HG03103 (cell line): ENCODE measurements around the gene ATG4B.
A peak's percentile ranks its signal among the peaks of the same experiment; 100 is the strongest.
"Not testable (repeated sequence)": the region's sequence is repeated elsewhere in the genome, so short reads cannot be mapped to it uniquely, and the experiment has no call there.

Experiments used
- ATAC-seq: cut with Tn5 transposase; IDR thresholded peaks from one replicate; pipeline ENCODE4 v1.9.1; 2021; ENCODE audit warnings: low read depth; ENCODE audit not compliant: unreplicated experiment

The ATG4B gene

DNA sequence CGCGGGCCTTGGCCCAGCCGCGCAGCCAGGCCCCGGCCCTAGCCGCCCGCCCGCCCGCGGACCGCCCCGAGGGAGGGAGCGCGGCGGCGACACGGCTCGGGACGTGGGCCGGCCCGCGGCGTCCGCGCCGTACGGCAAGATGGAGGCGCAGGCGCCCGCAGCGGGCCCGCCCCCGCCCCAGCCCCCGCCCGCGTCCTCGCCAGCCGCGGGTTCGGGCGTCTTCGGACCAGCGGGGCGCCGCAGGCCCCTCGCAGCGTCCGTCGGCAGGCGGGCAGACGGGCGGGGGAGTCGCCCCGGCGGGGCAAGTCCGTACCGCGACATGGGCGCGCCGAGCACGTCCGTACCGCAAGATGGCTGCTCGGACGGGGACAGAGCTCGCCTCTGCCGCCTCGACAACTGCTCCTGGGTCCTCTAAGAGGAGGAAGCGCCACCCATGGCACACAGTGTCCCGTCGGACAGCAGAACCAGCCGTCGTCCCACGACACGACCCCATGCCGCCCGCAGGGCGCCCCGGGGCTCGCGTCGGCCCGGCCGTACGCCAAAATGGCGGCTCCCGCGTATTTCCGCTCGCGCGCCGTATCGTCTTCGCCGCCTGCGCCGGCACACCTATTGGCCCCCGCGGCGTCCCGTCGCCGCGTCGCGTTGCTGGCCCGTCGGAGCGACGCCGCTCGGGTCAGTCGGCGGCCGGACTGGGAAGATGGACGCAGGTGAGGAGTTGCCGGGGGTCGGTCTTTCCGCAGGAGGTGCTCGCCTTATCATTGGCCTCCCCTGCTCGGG, at the start of gene ATG4B, which contains the start of gene THAP4:
Gene ATG4B (plus strand): TSS at position 676 of the 777 bp plus-strand sequence. CDS start 22 bp downstream, at position 698.
Gene THAP4 (minus strand): TSS at position 141 of the 777 bp plus-strand sequence. CDS start 141 bp downstream, outside the sequence.
- peak; percentile 53 for ATAC-seq

GRCh38 chr2:241589863-241590262, 47.6 kb upstream of the ATG4B start:
- ATAC-seq = not testable (repeated sequence)

DNA sequence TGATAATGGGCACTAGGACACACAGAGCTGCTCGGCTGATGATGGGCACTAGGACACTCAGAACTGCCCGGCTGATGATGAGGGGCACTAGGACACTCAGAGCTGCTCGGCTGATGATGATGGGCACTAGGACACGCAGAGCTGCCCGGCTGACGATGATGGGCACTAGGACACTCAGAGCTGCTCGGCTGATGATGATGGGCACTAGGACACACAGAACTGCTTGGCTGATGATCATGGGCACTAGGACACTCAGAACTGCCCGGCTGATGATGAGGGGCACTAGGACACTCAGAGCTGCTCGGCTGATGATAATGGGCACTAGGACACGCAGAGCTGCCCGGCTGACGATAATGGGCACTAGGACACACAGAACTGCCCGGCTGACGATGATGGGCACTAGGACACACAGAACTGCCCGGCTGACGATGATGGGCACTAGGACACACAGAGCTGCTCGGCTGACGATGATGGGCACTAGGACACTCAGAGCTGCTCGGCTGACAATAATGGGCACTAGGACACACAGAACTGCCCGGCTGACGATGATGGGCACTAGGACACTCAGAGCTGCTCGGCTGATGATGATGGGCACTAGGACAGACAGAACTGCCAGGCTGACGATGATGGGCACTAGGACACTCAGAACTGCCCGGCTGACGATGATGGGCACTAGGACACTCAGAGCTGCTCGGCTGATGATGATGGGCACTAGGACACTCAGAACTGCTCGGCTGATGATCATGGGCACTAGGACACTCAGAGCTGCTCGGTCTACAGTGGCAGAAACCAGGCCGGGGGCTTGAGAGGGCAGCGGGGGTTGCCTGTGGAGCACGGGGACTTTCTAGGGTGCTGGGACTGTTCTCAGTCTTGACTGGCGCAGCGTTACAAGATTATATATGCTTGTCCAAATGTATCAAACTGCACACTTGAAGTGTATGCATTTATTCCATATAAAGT, 46.7 kb upstream of the ATG4B start:
- not testable (repeated sequence) for ATAC-seq

- ATAC-seq = no peak
Measured at GRCh38 chr2:241592126-241592845, 45.2 kb upstream of the ATG4B start.

DNA sequence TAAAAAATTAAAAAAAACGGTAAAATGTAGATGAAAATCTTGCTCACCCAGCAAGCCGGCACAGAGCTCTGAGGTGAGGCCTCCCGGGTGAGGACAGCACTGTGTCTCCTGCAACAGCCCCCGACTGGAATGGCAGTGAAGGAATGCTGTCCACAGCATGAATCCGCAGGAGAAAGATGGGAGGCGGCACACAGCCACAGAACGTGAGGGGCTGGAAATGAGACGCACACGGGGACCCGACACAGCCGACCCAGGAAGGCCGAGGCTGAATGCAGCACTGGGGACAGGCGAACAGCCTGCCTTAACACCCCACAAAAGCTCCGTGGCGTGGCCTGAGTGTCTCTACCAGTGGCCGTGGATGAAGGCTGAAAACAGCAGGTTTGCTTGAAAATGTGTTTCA, 44.2 kb upstream of the ATG4B start:
- ATAC-seq = no peak

DNA sequence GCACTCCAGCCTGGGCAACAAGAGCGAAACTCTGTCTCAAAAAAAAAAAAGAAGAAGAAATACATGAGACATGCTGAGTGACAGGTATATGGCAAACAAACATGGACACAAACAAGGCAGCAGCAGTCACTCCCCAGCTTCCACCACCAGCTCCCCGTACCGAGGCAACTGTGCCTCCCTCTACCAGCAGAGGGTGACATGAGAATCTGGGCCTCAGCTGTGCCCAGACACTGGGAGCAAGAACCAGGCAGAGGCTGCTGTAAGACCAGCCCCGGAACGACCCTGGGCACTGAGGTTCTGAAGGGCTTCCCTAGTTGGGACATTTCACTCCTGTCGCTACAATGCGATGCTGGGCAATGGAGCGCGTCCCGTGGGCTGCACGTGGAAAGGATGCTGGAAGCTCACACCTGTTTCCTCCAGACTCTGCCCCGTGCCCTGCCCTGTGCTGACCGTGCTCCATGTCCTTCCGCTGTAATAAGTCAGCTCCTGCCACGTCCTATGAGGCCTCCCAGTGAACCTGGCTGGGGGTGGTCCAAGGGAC, 41.8 kb upstream of the ATG4B start:
- ATAC-seq = no peak

- ATAC-seq = no peak
Measured at GRCh38 chr2:241597561-241597960, 39.9 kb upstream of the ATG4B start.

DNA sequence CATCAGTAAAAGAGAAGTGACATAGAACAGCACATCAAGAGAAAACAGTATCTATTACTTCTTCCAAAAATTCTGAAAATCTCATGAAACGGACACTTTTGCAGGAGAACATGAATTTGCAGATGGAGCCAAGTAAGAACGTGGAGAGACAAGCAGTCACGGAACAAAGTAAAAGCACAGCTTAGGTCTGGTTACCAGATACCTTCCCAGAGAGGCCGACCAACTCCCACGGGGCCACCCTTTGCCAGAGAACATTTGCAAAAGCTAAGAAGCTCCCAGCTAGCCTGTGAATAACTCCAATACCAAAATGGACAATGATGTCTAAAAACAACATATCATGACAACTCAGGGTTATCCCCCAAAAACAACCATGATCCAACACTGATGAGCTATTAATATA, 39.4 kb upstream of the ATG4B start:
- ATAC-seq = no peak

DNA sequence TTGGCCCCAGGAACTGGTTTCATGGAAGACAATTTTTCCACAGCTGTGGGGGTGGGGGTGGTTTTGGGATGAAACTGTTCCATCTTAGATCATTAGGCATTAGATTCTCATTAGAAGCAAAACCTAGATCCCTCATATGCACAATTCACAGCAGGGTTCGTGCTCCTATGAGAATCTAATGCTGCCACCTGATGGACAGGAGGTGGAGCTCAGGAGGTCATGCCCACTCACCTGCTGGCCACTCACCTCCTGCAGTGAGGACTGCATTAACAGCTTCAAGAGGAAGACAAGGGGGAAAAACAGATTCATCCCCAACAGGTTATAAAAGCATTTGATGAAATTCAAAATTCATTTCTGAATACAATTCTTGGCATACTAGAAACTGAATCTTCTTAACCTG, 39.0 kb upstream of the ATG4B start:
- no peak for ATAC-seq

DNA sequence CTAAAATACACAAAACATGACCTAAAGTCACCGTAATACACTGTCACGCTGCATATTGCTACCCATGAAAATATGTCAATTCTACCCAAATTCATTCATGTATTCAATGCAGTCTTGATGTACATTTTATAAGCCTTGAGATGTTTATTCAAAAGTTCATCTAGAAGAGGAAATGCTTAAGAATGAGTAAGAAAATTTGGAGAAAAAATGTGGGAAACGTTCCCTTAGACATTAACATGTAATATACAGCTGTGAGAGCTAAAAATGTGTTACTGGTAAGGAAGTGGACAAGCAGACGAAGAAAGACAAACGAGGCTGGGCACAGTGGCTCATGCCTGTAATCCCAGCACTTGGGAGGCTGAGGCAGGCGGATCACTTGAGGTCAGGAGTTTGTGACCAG, 37.9 kb upstream of the ATG4B start:
- ATAC-seq = no peak

GRCh38 chr2:241601841-241602240, 35.7 kb upstream of the ATG4B start:
- ATAC-seq = no peak

DNA sequence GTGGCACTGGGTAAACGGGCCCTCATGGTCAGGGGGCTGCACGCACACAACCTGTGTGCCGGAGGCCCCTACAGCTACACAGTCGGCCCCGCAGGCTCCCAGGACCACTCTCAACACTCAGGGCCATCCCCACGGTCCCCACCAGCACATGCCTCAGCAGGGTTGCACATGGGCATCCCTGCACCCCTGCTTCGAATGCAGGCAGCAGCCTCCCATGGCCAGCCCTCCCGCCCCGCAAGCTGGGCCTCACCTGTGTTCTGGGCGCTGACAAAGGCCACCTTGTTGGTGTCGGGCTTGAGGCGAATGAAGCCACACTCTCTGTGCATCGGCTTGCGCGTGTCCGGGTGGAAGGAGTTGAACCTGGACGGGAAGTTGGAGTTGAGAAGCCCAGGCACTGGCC, 34.8 kb upstream of the ATG4B start:
- ATAC-seq = no peak

DNA sequence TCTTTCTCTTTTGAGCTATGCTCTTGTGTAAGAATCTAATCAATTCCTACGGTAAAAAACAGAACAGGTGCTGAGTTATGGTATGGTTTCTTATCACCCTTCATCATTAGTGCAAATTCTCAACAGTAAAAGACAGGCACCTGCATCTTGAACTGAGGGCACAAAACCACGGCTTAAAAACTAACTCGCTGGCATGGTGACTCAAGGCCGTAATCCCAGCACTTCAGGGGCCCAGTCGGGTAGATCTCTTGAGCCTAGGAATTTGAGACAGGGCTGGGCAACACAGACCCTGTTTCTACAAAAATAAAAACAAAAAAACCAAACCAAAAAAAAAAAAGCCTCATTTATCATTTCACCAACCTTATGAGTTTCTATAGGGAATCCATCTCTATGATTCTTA, 33.8 kb upstream of the ATG4B start:
- ATAC-seq = no peak

GRCh38 chr2:241606186-241606585, 31.3 kb upstream of the ATG4B start:
- no peak for ATAC-seq

DNA sequence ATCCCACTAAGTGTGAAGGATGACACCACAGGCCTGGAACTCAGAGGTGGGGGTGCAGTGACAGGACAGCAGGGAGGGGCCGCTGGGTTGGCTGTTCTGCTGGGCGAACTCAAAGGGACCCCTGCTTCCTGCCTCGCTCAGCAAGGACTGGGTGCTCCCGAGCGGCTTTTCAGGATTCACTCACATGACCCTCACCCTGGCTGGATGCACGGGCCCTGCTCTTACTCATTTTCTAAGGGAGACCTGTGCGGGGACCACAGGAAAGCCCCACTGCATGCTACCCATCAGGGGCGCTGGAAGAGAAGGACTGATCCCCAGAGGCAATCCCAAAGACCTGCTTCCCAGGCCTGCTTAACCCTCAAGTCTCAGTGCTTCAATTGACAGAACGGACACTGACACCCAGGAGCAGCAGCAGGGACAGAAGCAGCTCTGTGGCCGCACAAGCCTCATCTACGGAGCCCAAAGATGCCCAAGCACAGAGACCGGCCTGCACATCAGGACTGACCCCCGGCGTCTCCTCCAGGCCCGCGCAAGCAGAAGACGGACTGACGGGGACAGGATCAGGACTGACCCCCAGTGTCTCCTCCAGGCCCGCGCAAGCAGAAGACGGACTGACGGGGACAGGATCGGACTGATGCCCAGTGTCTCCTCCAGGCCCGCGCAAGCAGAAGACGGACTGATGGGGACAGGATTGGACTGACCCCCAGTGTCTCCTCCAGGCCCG, 30.2 kb upstream of the ATG4B start:
- no peak for ATAC-seq

GRCh38 chr2:241608881-241609280, 28.6 kb upstream of the ATG4B start:
- no peak for ATAC-seq

DNA sequence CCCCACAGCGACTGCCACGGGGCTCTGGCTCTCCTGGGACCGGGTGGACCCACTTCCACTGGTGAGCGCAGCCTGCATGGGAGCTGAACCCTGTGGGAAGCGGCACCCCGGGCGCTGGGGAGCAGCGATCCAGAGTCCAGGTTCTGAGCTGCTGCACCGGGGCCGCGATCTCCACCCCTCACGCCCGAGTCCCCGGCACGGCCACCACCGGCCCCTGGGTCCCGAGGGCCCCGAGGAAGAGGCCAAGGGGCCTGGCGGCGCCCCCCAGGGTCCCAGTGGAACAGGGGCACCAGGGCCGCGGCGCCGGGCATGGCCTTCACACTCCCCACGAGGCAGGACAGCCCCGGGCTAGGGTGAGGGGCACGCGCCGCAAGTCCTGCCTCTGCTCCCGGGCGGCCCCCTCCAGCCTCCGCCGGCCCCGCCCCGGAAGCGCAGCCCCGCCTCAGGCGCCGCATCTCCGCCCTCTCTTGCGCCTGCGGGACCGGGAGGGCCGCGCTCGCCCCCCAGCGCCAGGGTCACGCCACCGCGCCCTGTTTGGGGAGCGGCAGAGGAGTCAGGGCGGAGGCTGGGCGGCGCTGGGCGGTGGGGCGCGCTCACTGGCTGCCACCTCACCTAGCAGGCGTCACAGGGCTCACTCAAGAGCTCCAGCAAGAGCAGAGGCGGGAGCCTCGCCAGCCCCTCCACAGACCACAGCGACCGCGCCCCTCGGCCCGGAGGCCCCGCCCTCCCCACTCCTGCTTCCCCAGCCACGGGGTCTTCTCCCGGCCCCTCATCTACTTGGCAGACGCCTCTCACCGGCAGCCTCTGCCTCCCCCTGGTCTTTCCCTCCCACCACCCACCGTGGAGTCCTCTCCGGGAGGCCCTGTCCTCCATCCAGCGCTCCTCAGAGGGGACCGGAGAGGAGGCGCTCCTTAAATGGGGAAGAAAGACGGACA, 27.4 kb upstream of the ATG4B start:
- peak; percentile 89 for ATAC-seq

- ATAC-seq = no peak
Measured at GRCh38 chr2:241611062-241611461, 26.4 kb upstream of the ATG4B start.
